MCF 10A (cell line): ENCODE measurements around the gene NOD2. TPM values are rescaled to one million over a fixed set of nuclear protein-coding genes. Genes with fewer than 3 reads are reported as not detected.
A peak's percentile ranks its signal among the peaks of the same experiment; 100 is the strongest.

Experiments
- BruUV-seq: library from RNA; stranded (reverse); fragments of 400-500 nt; replicated peaks from 2 replicates; lab custom pipeline; 2021; lab: Mats Ljungman, UMichigan
- CTCF ChIA-PET: fragments of 300-600 bp; sonication (Branson Sonifier 250); formaldehyde crosslinking; extraction: SDS; loops from one replicate; lab custom pipeline; 2021; ENCODE audit warnings: antibody characterized with exemption, inconsistent platforms; lab: Yijun Ruan, JAX
- POLR2A ChIA-PET: fragments of 300-600, 350-650 bp; sonication (Branson Sonifier 250); formaldehyde crosslinking; extraction: SDS; loops from one replicate; lab custom pipeline; 2020; ENCODE audit warnings: antibody characterized with exemption, inconsistent platforms; lab: Yijun Ruan, JAX
- DNase-seq: peaks from one replicate; pipeline ENCODE4 v3.0.0-alpha.2; 2018; ENCODE audit not compliant: unreplicated experiment
- H3K27ac Mint-ChIP-seq: one replicate; pipeline ENCODE4 v1.8.0; 2022; ENCODE audit warnings: mild to moderate bottlenecking, low read depth, mixed read lengths; ENCODE audit not compliant: unreplicated experiment
- H3K27me3 Mint-ChIP-seq: one replicate; pipeline ENCODE4 v1.8.0; 2022; ENCODE audit warnings: mixed read lengths; ENCODE audit not compliant: insufficient read depth, unreplicated experiment
- H3K36me3 Mint-ChIP-seq: one replicate; pipeline ENCODE4 v1.8.0; 2022; ENCODE audit warnings: mild to moderate bottlenecking, moderate library complexity, mixed read lengths; ENCODE audit not compliant: insufficient read depth, unreplicated experiment
- H3K4me1 Mint-ChIP-seq: one replicate; pipeline ENCODE4 v1.8.0; 2022; ENCODE audit warnings: mixed read lengths; ENCODE audit not compliant: insufficient read depth, unreplicated experiment
- H3K4me3 Mint-ChIP-seq: one replicate; pipeline ENCODE4 v1.8.0; 2022; ENCODE audit warnings: mild to moderate bottlenecking, moderate library complexity, mixed read lengths; ENCODE audit not compliant: unreplicated experiment
- H3K9me3 Mint-ChIP-seq: one replicate; pipeline ENCODE4 v1.8.0; 2022; ENCODE audit warnings: mixed read lengths; ENCODE audit not compliant: unreplicated experiment
- CTCF ChIP-seq: fragments of 200-600 bp; IDR thresholded peaks from one replicate; pipeline ENCODE4 v1.8.0; 2022; ENCODE audit warnings: antibody characterized with exemption, mild to moderate bottlenecking; ENCODE audit not compliant: unreplicated experiment
- intact Hi-C: fragments of 100-400 bp; cut with micrococcal nuclease; formaldehyde crosslinking; loops from 2 replicates; pipeline ENCODE4 v1.14.1; 2022
- total RNA-seq: library from RNA; stranded (reverse); gene quantifications from 2 replicates; pipeline ENCODE4 v1.2.3, GENCODE V29; 2022

NOD2 gene
- total RNA-seq, 1 experiment from 2014 or later, result 1.7 TPM

GRCh38 chr16:50699326-50700159 lies 6.1 kb downstream of the NOD2 start:
- Mint-ChIP-seq H3K27me3 (no peaks in the 10 kb centered on the region), H3K27ac (peak overlapping the region; percentile 97), H3K36me3 (peaks cover 17% of the 10 kb centered on the region), H3K9me3 (peaks cover under 1% of the 10 kb centered on the region), H3K4me3 (no peak overlapping the region), H3K4me1 (peaks cover 45% of the 10 kb centered on the region)
- ChIA-PET CTCF (interaction anchor here (0.6 to 2.4 kb wide), 11 partner anchors 13 to 544 kb away, joined by 3 to 8 read pairs (median 3); partner anchors contain the start of gene CYLD), POLR2A (interaction anchor here (0.6 to 4.9 kb wide), 7 partner anchors 14 to 1348 kb away, joined by 3 to 30 read pairs (median 4); partner anchors contain the start of gene CYLD)
- BruUV-seq, result TSS peak; percentile 48
- intact Hi-C loops, result loop anchor here (1.0 kb wide), 1 partner anchor 42 kb away; no protein-coding TSS in a partner anchor
- DNase-seq, result peak; percentile 98
- TF ChIP-seq CTCF, result no peak

- Mint-ChIP-seq H3K9me3 (peaks cover 16% of the 10 kb centered on the region), H3K27me3 (no peaks in the 10 kb centered on the region), H3K36me3 (peaks cover 17% of the 10 kb centered on the region), H3K27ac (no peak overlapping the region), H3K4me3 (no peak overlapping the region), H3K4me1 (peaks cover 17% of the 10 kb centered on the region)
- no peak for TF ChIP-seq CTCF
- DNase-seq, result peak; percentile 29
- ChIA-PET POLR2A (interaction anchor here (0.6 to 4.9 kb wide), 6 partner anchors 14 to 534 kb away, joined by 3 to 30 read pairs (median 3); partner anchors contain the start of gene CYLD), CTCF (interaction anchor here (0.6 to 1.3 kb wide), 4 partner anchors 38 to 157 kb away, joined by 3 to 4 read pairs (median 3); no protein-coding TSS in a partner anchor)
- intact Hi-C loops, result no loop called here
- no TSS peak for BruUV-seq
Observed at GRCh38 chr16:50702725-50703124, 9.3 kb downstream of the NOD2 start.

GRCh38 chr16:50704245-50704644 lies 10.8 kb downstream of the NOD2 start:
- Mint-ChIP-seq H3K36me3 (peaks cover 17% of the 10 kb centered on the region), H3K9me3 (peaks cover 16% of the 10 kb centered on the region), H3K4me3 (no peak overlapping the region), H3K27ac (no peak overlapping the region), H3K4me1 (peaks cover 12% of the 10 kb centered on the region), H3K27me3 (no peaks in the 10 kb centered on the region)
- ChIA-PET CTCF (no interaction called here), POLR2A (no interaction called here)
- no TSS peak for BruUV-seq
- DNase-seq, result no peak
- intact Hi-C loops, result no loop called here
- TF ChIP-seq CTCF, result no peak

DNA sequence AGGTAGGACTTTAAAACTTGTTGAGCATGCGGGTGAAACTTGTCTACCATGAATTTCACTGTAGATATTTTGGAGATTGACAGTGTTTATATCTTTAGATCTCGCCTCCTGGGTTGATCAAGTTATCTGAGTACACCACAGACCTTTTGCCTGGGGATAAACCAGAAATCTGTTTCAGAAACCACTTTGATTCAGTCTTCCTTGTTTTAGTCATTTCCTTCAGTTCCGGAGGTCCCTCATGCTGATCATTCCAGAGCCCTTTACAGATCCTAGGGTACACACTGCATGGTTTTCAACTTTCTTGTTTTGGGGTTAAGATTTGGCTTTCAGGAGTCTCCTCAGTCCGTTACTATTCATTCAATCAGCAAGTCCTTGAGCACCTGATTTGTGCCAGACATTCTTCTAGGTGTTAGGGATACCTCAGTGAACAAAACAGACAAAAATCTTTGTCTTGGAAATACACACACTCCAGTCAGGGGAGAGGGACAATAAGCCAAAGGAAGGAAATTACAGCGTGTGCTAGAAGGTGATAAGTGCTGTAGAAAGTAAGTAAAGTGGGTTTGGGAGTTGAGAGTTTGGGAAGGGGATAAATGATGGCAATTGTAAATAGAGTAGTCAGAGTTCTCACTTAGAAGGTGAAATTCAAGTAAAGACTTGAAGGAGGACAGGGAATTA lies 12.2 kb downstream of the NOD2 start:
- CTCF ChIA-PET, result interaction anchor here (0.7 kb wide), 1 partner anchor 39 kb away, joined by 3 read pairs; no protein-coding TSS in a partner anchor
- no peak for TF ChIP-seq CTCF
- Mint-ChIP-seq H3K4me1 (peaks cover 5% of the 10 kb centered on the region), H3K36me3 (peaks cover 5% of the 10 kb centered on the region), H3K9me3 (peaks cover 16% of the 10 kb centered on the region), H3K27ac (no peak overlapping the region), H3K4me3 (no peak overlapping the region), H3K27me3 (no peaks in the 10 kb centered on the region)
- no TSS peak for BruUV-seq
- POLR2A ChIA-PET, result interaction anchor here (0.6 kb wide), 1 partner anchor 32 kb away, joined by 3 read pairs; no protein-coding TSS in a partner anchor
- intact Hi-C loops, result no loop called here
- no peak for DNase-seq
